CD4-positive, alpha-beta T cell (primary cell): Measurements from ENCODE around the gene SETBP1. TPM values are rescaled to one million over a fixed set of nuclear protein-coding genes. Genes with fewer than 3 reads are reported as not detected.
"Not testable (repeated sequence)": the region's sequence is repeated elsewhere in the genome, so short reads cannot be mapped to it uniquely, and the experiment has no call there.

Experiments used
- ATAC-seq: fragments of 200-7000 bp; cut with Tn5 transposase; one replicate; pipeline ENCODE4 v1.10.0; 2022; ENCODE audit warnings: mild to moderate bottlenecking; ENCODE audit not compliant: poor library complexity
- CTCF ChIA-PET: fragments of 350-600 bp; sonication (Branson Sonifier 250); formaldehyde crosslinking; loops from one replicate; lab custom pipeline; 2021; ENCODE audit warnings: antibody characterized with exemption, inconsistent platforms; lab: Charles Lee
- POLR2A ChIA-PET: fragments of 350-600 bp; sonication (Branson Sonifier 250); formaldehyde crosslinking; loops from one replicate; lab custom pipeline; 2021; ENCODE audit warnings: antibody characterized with exemption, inconsistent platforms; lab: Charles Lee
- DNase-seq, 14 experiments: peaks; one replicate each; pipeline ENCODE4 v3.0.0-alpha.2; 2013 to 2020; ENCODE audit warnings: mixed read lengths in 2 of 14
- H3K27ac ChIP-seq, 2 donors: one replicate each; pipeline versions ENCODE4 v1.5.1 to v1.7.0; 2013; ENCODE audit warnings: low read length in 2 of 2, low read depth in 1 of 2, mild to moderate bottlenecking in 1 of 2
- H3K27me3 ChIP-seq, 2 experiments: 1 replicate in 1 of 2; 2 replicates in 1 of 2; pipeline versions ENCODE4 v1.6.1 to v1.7.0; 2013; ENCODE audit warnings: low read length in 2 of 2, control low read depth in 1 of 2, mild to moderate bottlenecking in 1 of 2, moderate library complexity in 1 of 2; ENCODE audit not compliant: insufficient read depth in 2 of 2, control insufficient read depth in 1 of 2
- H3K36me3 ChIP-seq: one replicate; pipeline ENCODE4 v1.6.1; 2013; ENCODE audit warnings: low read length, control low read depth; ENCODE audit not compliant: insufficient read depth
- H3K4me1 ChIP-seq: one replicate; pipeline ENCODE4 v1.6.1; 2013; ENCODE audit warnings: low read length, control low read depth; ENCODE audit not compliant: insufficient read depth
- H3K4me3 ChIP-seq: one replicate; pipeline ENCODE4 v1.5.1; 2013; ENCODE audit warnings: mild to moderate bottlenecking, low read length, moderate library complexity
- H3K9me3 ChIP-seq, 2 experiments: 1 replicate in 1 of 2; 2 replicates in 1 of 2; pipeline versions ENCODE4 v1.6.1 to v1.7.0; 2013; ENCODE audit warnings: low read length in 2 of 2, mild to moderate bottlenecking in 2 of 2, control low read depth in 1 of 2, moderate library complexity in 1 of 2; ENCODE audit not compliant: control insufficient read depth in 1 of 2, insufficient read depth in 1 of 2
- H3K27ac Mint-ChIP-seq: one replicate; pipeline ENCODE4 v1.8.0; 2020; ENCODE audit warnings: mixed read lengths
- H3K27me3 Mint-ChIP-seq: one replicate; pipeline ENCODE4 v1.8.0; 2021; ENCODE audit warnings: mixed read lengths
- H3K36me3 Mint-ChIP-seq: one replicate; pipeline ENCODE4 v1.8.0; 2021; ENCODE audit warnings: low read depth, mixed read lengths
- H3K4me1 Mint-ChIP-seq: one replicate; pipeline ENCODE4 v1.8.0; 2021; ENCODE audit warnings: low read depth, mixed read lengths
- H3K4me3 Mint-ChIP-seq: one replicate; pipeline ENCODE4 v1.8.0; 2020; ENCODE audit warnings: mild to moderate bottlenecking, mixed read lengths
- H3K9me3 Mint-ChIP-seq: one replicate; pipeline ENCODE4 v1.8.0; 2020; ENCODE audit warnings: mixed read lengths
- CTCF ChIP-seq: fragments of 200-600 bp; IDR thresholded peaks from one replicate; pipeline ENCODE4 v1.8.0; 2022; ENCODE audit warnings: antibody characterized with exemption, mild to moderate bottlenecking
- intact Hi-C, 2 experiments: fragments of 100-400 bp; cut with DNase I in 1 of 2; cut with micrococcal nuclease in 1 of 2; formaldehyde crosslinking; loops; one replicate each; pipeline versions ENCODE4 v1.15.1 to v1.9.0; 2023 to 2025; cut with DNase I, micrococcal nuclease
- total RNA-seq, 174 experiments: library from RNA in 2 of 174; stranded (reverse) in 2 of 174; gene quantifications; one replicate each; pipeline ENCODE4 v1.2.3 and lab custom pipeline; 2021 to 2026

SETBP1 gene
- total RNA-seq, 2 experiments from 2014 or later = 0.25 to 0.41 TPM

- Histone ChIP-seq H3K9me3 (no peaks in the 10 kb centered on the region), H3K4me3 (no peak overlapping the region), H3K27me3 (no peaks in the 10 kb centered on the region), H3K4me1 (no peaks in the 10 kb centered on the region), H3K27ac (no peak overlapping the region), H3K36me3 (no peaks in the 10 kb centered on the region)
- H3K36me3 Mint-ChIP-seq = no peaks in the 10 kb centered on the region
- DNase-seq = peak in 1 of 14 experiments; percentile 32
- H3K4me3 Mint-ChIP-seq = no peak overlapping the region
- no peak for TF ChIP-seq CTCF
- POLR2A ChIA-PET = no interaction called here
- no peak overlapping the region for H3K27ac Mint-ChIP-seq
- CTCF ChIA-PET = no interaction called here
- H3K27me3 Mint-ChIP-seq = no peaks in the 10 kb centered on the region
- no peaks in the 10 kb centered on the region for H3K4me1 Mint-ChIP-seq
- ATAC-seq = no peak
- intact Hi-C loops = loop anchor here in 1 of 2 experiments (10.0 kb wide), 1 partner anchor 65 kb away; no protein-coding TSS in a partner anchor
- H3K9me3 Mint-ChIP-seq = peaks cover 4% of the 10 kb centered on the region
Observed at GRCh38 chr18:44799907-44800421, 119.3 kb downstream of the SETBP1 start.

- DNase-seq, H3K27ac Mint-ChIP-seq, H3K4me1 ChIP-seq, H3K4me3 ChIP-seq, H3K36me3 Mint-ChIP-seq, POLR2A ChIA-PET, H3K4me3 Mint-ChIP-seq, H3K27ac ChIP-seq, H3K27me3 Mint-ChIP-seq, H3K36me3 ChIP-seq, H3K27me3 ChIP-seq, H3K4me1 Mint-ChIP-seq, CTCF ChIA-PET, H3K9me3 ChIP-seq, ATAC-seq, H3K9me3 Mint-ChIP-seq: not testable (repeated sequence)
- intact Hi-C loops = loop anchor here in 1 of 2 experiments (10.0 kb wide), 1 partner anchor 64 kb away; no protein-coding TSS in a partner anchor
Observed at GRCh38 chr18:44800766-44801165, 120.1 kb downstream of the SETBP1 start.

GRCh38 chr18:44801781-44802180 is 121.1 kb downstream of the SETBP1 start:
- H3K9me3 ChIP-seq = no peaks in the 10 kb centered on the region
- no peaks in the 10 kb centered on the region for H3K4me1 ChIP-seq
- TF ChIP-seq CTCF = no peak
- DNase-seq (no peak), ATAC-seq (no peak)
- ChIA-PET CTCF (no interaction called here), POLR2A (no interaction called here)
- no peak overlapping the region for H3K27ac Mint-ChIP-seq
- H3K27me3 ChIP-seq = no peaks in the 10 kb centered on the region
- H3K4me3 Mint-ChIP-seq = no peak overlapping the region
- intact Hi-C loops = loop anchor here in 1 of 2 experiments (10.0 kb wide), 1 partner anchor 63 kb away; no protein-coding TSS in a partner anchor
- no peaks in the 10 kb centered on the region for H3K36me3 Mint-ChIP-seq
- H3K27ac ChIP-seq = no peak overlapping the region
- H3K9me3 Mint-ChIP-seq = peaks cover 4% of the 10 kb centered on the region
- no peaks in the 10 kb centered on the region for H3K27me3 Mint-ChIP-seq
- no peaks in the 10 kb centered on the region for H3K36me3 ChIP-seq
- H3K4me3 ChIP-seq = no peak overlapping the region
- no peaks in the 10 kb centered on the region for H3K4me1 Mint-ChIP-seq

GRCh38 chr18:44802508-44802907 is 121.8 kb downstream of the SETBP1 start:
- Histone ChIP-seq H3K4me3 (no peak overlapping the region), H3K27ac (no peak overlapping the region), H3K9me3 (no peaks in the 10 kb centered on the region), H3K27me3 (no peaks in the 10 kb centered on the region), H3K4me1 (no peaks in the 10 kb centered on the region), H3K36me3 (no peaks in the 10 kb centered on the region)
- ChIA-PET CTCF (no interaction called here), POLR2A (no interaction called here)
- Mint-ChIP-seq H3K27me3 (no peaks in the 10 kb centered on the region), H3K9me3 (peaks cover 4% of the 10 kb centered on the region), H3K36me3 (no peaks in the 10 kb centered on the region), H3K4me1 (no peaks in the 10 kb centered on the region), H3K27ac (no peak overlapping the region), H3K4me3 (no peak overlapping the region)
- intact Hi-C loops = loop anchor here in 1 of 2 experiments (10.0 kb wide), 1 partner anchor 62 kb away; no protein-coding TSS in a partner anchor
- no peak for DNase-seq
- ATAC-seq = no peak
- TF ChIP-seq CTCF = no peak
